HEK293T (cell line): ENCODE results near the gene FGGY.

Experiments used
- ARNT ChIP-seq: fragments of 450-650 bp; IDR thresholded peaks from 2 replicates; pipeline ENCODE4 v1.6.1; 2017; ENCODE audit warnings: mild to moderate bottlenecking
- BHLHE40 ChIP-seq: fragments of 450-650 bp; IDR thresholded peaks from 2 replicates; pipeline ENCODE4 v1.6.1; 2016; ENCODE audit warnings: mild to moderate bottlenecking, moderate library complexity, borderline replicate concordance
- ELF4 ChIP-seq: fragments of 450-650 bp; IDR thresholded peaks from 2 replicates; pipeline ENCODE4 v1.6.1; 2017; ENCODE audit warnings: antibody characterized with exemption
- FOXK2 ChIP-seq: fragments of 450-650 bp; IDR thresholded peaks from 2 replicates; pipeline ENCODE4 v1.6.1; 2016; ENCODE audit warnings: mild to moderate bottlenecking
- FOXM1 ChIP-seq: fragments of 450-650 bp; IDR thresholded peaks from 2 replicates; pipeline ENCODE4 v1.6.1; 2017; ENCODE audit warnings: mild to moderate bottlenecking, borderline replicate concordance
- HDGF ChIP-seq: fragments of 450-650 bp; IDR thresholded peaks from 2 replicates; pipeline ENCODE4 v1.6.1; 2017; ENCODE audit warnings: antibody characterized with exemption, borderline replicate concordance
- L3MBTL2 ChIP-seq: fragments of 450-650 bp; conservative IDR thresholded peaks from 2 replicates; pipeline ENCODE4 v1.6.1; 2016; ENCODE audit warnings: mild to moderate bottlenecking
- LEF1 ChIP-seq: fragments of 450-650 bp; IDR thresholded peaks from 2 replicates; pipeline ENCODE4 v1.6.1; 2017; ENCODE audit warnings: mild to moderate bottlenecking, borderline replicate concordance
- NFRKB ChIP-seq: fragments of 450-650 bp; IDR thresholded peaks from 2 replicates; pipeline ENCODE4 v1.6.1; 2016; ENCODE audit warnings: mild to moderate bottlenecking, moderate library complexity
- PKNOX1 ChIP-seq: fragments of 450-650 bp; IDR thresholded peaks from 2 replicates; pipeline ENCODE4 v1.6.1; 2016
- SP1 ChIP-seq: fragments of 450-650 bp; IDR thresholded peaks from 2 replicates; pipeline ENCODE4 v1.6.1; 2017
- SUZ12 ChIP-seq: fragments of 450-650 bp; IDR thresholded peaks from 2 replicates; pipeline ENCODE4 v1.6.1; 2016; ENCODE audit warnings: mild to moderate bottlenecking
- TARDBP ChIP-seq: fragments of 450-650 bp; IDR thresholded peaks from 2 replicates; pipeline ENCODE4 v1.6.1; 2016
- ZNF384 ChIP-seq: fragments of 450-650 bp; IDR thresholded peaks from 2 replicates; pipeline ENCODE4 v1.6.1; 2016

DNA sequence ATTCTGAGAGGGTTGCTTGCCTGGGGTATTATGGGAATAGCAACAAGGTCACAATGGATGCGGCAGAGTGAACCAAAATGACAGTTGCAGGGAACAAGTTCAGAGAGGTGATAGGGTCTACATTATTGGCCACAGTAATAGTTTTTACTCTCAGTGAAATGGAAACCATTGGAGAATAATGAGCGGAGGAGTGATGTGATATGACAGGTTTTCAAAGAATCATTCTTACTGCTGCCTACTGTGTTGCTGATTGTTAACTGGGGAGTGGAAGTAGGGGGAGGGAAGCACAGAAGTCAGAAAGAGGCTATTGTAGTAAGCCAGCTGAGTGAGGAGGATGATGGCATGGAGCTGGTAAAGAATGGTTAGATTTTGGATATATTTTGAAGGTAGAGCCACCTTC, 322.7 kb downstream of the FGGY start:
- TF ChIP-seq SUZ12 (no peak), ELF4 (no peak), ZNF384 (no peak), SP1 (no peak), NFRKB (no peak), FOXK2 (no peak), FOXM1 (no peak), BHLHE40 (no peak), PKNOX1 (no peak), ARNT (no peak), TARDBP (no peak), L3MBTL2 (no peak), LEF1 (no peak), HDGF (no peak)
